HG03280 (cell line): ENCODE data around the gene GRIA1.
A peak's percentile ranks its signal among the peaks of the same experiment; 100 is the strongest.

Source experiments
- ATAC-seq: cut with Tn5 transposase; IDR thresholded peaks from one replicate; pipeline ENCODE4 v1.9.1; 2021; ENCODE audit warnings: mild to moderate bottlenecking, moderate library complexity; ENCODE audit not compliant: unreplicated experiment

Gene GRIA1

GRCh38 chr5:153775923-153776322 is 285.5 kb downstream of the GRIA1 start:
- no peak for ATAC-seq

GRCh38 chr5:153777681-153778581 is 287.5 kb downstream of the GRIA1 start:
- no peak for ATAC-seq

GRCh38 chr5:153779836-153780235 is 289.4 kb downstream of the GRIA1 start:
- no peak for ATAC-seq

- no peak for ATAC-seq
These were observed 290.6 kb downstream of the GRIA1 start for GRCh38 chr5:153780876-153781705.

GRCh38 chr5:153782589-153783361 is 292.3 kb downstream of the GRIA1 start:
- ATAC-seq: no peak

- no peak for ATAC-seq
These were observed 292.8 kb downstream of the GRIA1 start for GRCh38 chr5:153783362-153783658.

- ATAC-seq: no peak
These were observed 293.8 kb downstream of the GRIA1 start for GRCh38 chr5:153784277-153784676.

GRCh38 chr5:153791339-153791738 is 300.9 kb downstream of the GRIA1 start:
- no peak for ATAC-seq

- ATAC-seq: no peak
These were observed 301.8 kb downstream of the GRIA1 start for GRCh38 chr5:153792305-153792704.

- no peak for ATAC-seq
These were observed 303.2 kb downstream of the GRIA1 start for GRCh38 chr5:153793699-153794098.

- no peak for ATAC-seq
These were observed 303.9 kb downstream of the GRIA1 start for GRCh38 chr5:153794327-153794726.

- no peak for ATAC-seq
These were observed 306.1 kb downstream of the GRIA1 start for GRCh38 chr5:153796527-153796926.

- ATAC-seq: peak; percentile 83
These were observed 307.0 kb downstream of the GRIA1 start for GRCh38 chr5:153797484-153797883.

- ATAC-seq: no peak
These were observed 308.4 kb downstream of the GRIA1 start for GRCh38 chr5:153798830-153799229.

- ATAC-seq: no peak
These were observed 309.0 kb downstream of the GRIA1 start for GRCh38 chr5:153799466-153799865.

- ATAC-seq: no peak
These were observed 311.8 kb downstream of the GRIA1 start for GRCh38 chr5:153802050-153802821.

GRCh38 chr5:153807801-153808200 is 317.3 kb downstream of the GRIA1 start:
- ATAC-seq: no peak

- ATAC-seq: no peak
These were observed 318.7 kb downstream of the GRIA1 start for GRCh38 chr5:153809166-153809565.

GRCh38 chr5:153813901-153814300 is 323.4 kb downstream of the GRIA1 start:
- no peak for ATAC-seq

GRCh38 chr5:153816870-153817269 is 326.4 kb downstream of the GRIA1 start:
- ATAC-seq: no peak

GRCh38 chr5:153818626-153819025 is 328.2 kb downstream of the GRIA1 start:
- ATAC-seq: no peak
